ENCODE results near the gene APOE.
"Not testable (repeated sequence)": the region's sequence is repeated elsewhere in the genome, so short reads cannot be mapped to it uniquely, and the experiment has no call there.

APOE gene
- total RNA-seq, result 0.96 to 1.5 (median 1.4) reads per million in 3 donors

DNA sequence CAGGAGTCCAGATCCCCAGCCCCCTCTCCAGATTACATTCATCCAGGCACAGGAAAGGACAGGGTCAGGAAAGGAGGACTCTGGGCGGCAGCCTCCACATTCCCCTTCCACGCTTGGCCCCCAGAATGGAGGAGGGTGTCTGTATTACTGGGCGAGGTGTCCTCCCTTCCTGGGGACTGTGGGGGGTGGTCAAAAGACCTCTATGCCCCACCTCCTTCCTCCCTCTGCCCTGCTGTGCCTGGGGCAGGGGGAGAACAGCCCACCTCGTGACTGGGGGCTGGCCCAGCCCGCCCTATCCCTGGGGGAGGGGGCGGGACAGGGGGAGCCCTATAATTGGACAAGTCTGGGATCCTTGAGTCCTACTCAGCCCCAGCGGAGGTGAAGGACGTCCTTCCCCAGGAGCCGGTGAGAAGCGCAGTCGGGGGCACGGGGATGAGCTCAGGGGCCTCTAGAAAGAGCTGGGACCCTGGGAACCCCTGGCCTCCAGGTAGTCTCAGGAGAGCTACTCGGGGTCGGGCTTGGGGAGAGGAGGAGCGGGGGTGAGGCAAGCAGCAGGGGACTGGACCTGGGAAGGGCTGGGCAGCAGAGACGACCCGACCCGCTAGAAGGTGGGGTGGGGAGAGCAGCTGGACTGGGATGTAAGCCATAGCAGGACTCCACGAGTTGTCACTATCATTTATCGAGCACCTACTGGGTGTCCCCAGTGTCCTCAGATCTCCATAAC is at the start of gene APOE:
TSS of gene APOE (plus strand) at position 360 of the 724 bp plus-strand sequence. CDS start 829 bp downstream, outside the sequence.
- DNase-seq, result no peak
- Histone ChIP-seq H3K4me3 (ENCODE audit: insufficient read depth, low read depth, low read length, poor library complexity, severe bottlenecking) (no peak within 1 kb of the TSS), H3K27ac (ENCODE audit: insufficient read depth, low read length, poor library complexity, severe bottlenecking) (no peak within 1 kb of the TSS)

GRCh38 chr19:44856421-44857083 is 49.0 kb upstream of the APOE start:
- H3K4me3 ChIP-seq (ENCODE audit: insufficient read depth, low read depth, low read length, poor library complexity, severe bottlenecking), result no peak overlapping the region
- no peaks in the 10 kb centered on the region for H3K4me1 ChIP-seq (ENCODE audit: control insufficient read depth, insufficient read depth, low read length, poor library complexity, severe bottlenecking)
- no peaks in the 10 kb centered on the region for H3K36me3 ChIP-seq (ENCODE audit: control insufficient read depth, insufficient read depth, low read length)
- no peak for DNase-seq
- no peaks in the 10 kb centered on the region for H3K9me3 ChIP-seq (ENCODE audit: control insufficient read depth, low read length)
- H3K27me3 ChIP-seq (replicated peaks; ENCODE audit: control insufficient read depth, insufficient read depth, low read length, poor library complexity, severe bottlenecking), result no peaks in the 10 kb centered on the region
- H3K27ac ChIP-seq (ENCODE audit: insufficient read depth, low read length, poor library complexity, severe bottlenecking), result no peak overlapping the region

More for the DNA sequence above, at the start of gene APOE:
- Histone ChIP-seq H3K4me1 (ENCODE audit: control insufficient read depth, insufficient read depth, low read length, poor library complexity, severe bottlenecking) (no peaks in the 10 kb centered on the region), H3K27me3 (replicated peaks; ENCODE audit: control insufficient read depth, insufficient read depth, low read length, poor library complexity, severe bottlenecking) (peaks cover 15% of the 10 kb centered on the region), H3K36me3 (ENCODE audit: control insufficient read depth, insufficient read depth, low read length) (peaks cover 14% of the 10 kb centered on the region), H3K9me3 (ENCODE audit: control insufficient read depth, low read length) (no peaks in the 10 kb centered on the region)

GRCh38 chr19:44857837-44858236 is 47.8 kb upstream of the APOE start:
- Histone ChIP-seq H3K27me3 (replicated peaks; ENCODE audit: control insufficient read depth, insufficient read depth, low read length, poor library complexity, severe bottlenecking) (no peaks in the 10 kb centered on the region), H3K36me3 (ENCODE audit: control insufficient read depth, insufficient read depth, low read length) (no peaks in the 10 kb centered on the region), H3K27ac (ENCODE audit: insufficient read depth, low read length, poor library complexity, severe bottlenecking) (no peak overlapping the region), H3K4me1 (ENCODE audit: control insufficient read depth, insufficient read depth, low read length, poor library complexity, severe bottlenecking) (no peaks in the 10 kb centered on the region), H3K4me3 (ENCODE audit: insufficient read depth, low read depth, low read length, poor library complexity, severe bottlenecking) (no peak overlapping the region), H3K9me3 (ENCODE audit: control insufficient read depth, low read length) (no peaks in the 10 kb centered on the region)
- DNase-seq, result no peak

- not testable (repeated sequence) for DNase-seq; H3K9me3 ChIP-seq (ENCODE audit: control insufficient read depth, low read length); H3K4me3 ChIP-seq (ENCODE audit: insufficient read depth, low read depth, low read length, poor library complexity, severe bottlenecking)
Measured at GRCh38 chr19:44861576-44861975, 44.0 kb upstream of the APOE start.

DNA sequence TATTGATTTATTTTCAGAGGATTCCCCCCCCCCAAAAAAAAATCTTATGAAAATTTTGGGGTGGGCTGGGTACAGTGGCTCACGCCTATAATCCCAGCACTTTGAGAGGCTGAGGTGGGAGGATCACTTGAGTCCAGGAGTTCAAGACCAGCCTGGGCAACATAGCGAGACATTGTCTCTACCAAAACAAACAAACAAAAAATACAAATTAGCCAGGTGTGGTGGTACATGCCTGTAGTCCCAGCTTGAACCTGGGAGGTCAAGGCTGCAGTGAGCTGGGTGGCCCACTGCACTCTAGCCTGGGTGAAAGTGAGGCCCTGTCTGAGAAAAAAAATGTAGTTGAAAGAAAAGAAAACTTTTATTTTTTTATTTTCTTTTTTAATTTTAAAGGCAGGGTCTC is 41.6 kb upstream of the APOE start:
- no peaks in the 10 kb centered on the region for H3K27me3 ChIP-seq (replicated peaks; ENCODE audit: control insufficient read depth, insufficient read depth, low read length, poor library complexity, severe bottlenecking)

More at GRCh38 chr19:44861576-44861975, 44.0 kb upstream of the APOE start:
- not testable (repeated sequence) for H3K36me3 ChIP-seq (ENCODE audit: control insufficient read depth, insufficient read depth, low read length); H3K27ac ChIP-seq (ENCODE audit: insufficient read depth, low read length, poor library complexity, severe bottlenecking); H3K27me3 ChIP-seq (replicated peaks; ENCODE audit: control insufficient read depth, insufficient read depth, low read length, poor library complexity, severe bottlenecking); H3K4me1 ChIP-seq (ENCODE audit: control insufficient read depth, insufficient read depth, low read length, poor library complexity, severe bottlenecking)

DNA sequence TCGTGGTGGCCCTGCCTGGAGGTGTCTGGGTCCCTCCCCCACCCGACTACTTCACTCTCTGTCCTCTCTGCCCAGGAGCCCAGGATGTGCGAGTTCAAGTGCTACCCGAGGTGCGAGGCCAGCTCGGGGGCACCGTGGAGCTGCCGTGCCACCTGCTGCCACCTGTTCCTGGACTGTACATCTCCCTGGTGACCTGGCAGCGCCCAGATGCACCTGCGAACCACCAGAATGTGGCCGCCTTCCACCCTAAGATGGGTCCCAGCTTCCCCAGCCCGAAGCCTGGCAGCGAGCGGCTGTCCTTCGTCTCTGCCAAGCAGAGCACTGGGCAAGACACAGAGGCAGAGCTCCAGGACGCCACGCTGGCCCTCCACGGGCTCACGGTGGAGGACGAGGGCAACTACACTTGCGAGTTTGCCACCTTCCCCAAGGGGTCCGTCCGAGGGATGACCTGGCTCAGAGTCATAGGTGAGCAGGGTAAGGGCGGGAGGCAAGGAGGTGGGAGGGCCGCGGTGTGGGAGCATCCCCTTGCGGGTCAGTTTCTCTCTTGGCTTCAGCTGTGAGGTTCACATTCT is 40.3 kb upstream of the APOE start:
- no peaks in the 10 kb centered on the region for H3K9me3 ChIP-seq (ENCODE audit: control insufficient read depth, low read length)
- H3K27me3 ChIP-seq (replicated peaks; ENCODE audit: control insufficient read depth, insufficient read depth, low read length, poor library complexity, severe bottlenecking), result no peaks in the 10 kb centered on the region
- no peak for DNase-seq
- no peaks in the 10 kb centered on the region for H3K36me3 ChIP-seq (ENCODE audit: control insufficient read depth, insufficient read depth, low read length)
- no peak overlapping the region for H3K4me3 ChIP-seq (ENCODE audit: insufficient read depth, low read depth, low read length, poor library complexity, severe bottlenecking)
- no peaks in the 10 kb centered on the region for H3K4me1 ChIP-seq (ENCODE audit: control insufficient read depth, insufficient read depth, low read length, poor library complexity, severe bottlenecking)
- no peak overlapping the region for H3K27ac ChIP-seq (ENCODE audit: insufficient read depth, low read length, poor library complexity, severe bottlenecking)

More for the DNA sequence above, 41.6 kb upstream of the APOE start:
- no peak overlapping the region for H3K4me3 ChIP-seq (ENCODE audit: insufficient read depth, low read depth, low read length, poor library complexity, severe bottlenecking)
- DNase-seq, result no peak
- no peaks in the 10 kb centered on the region for H3K9me3 ChIP-seq (ENCODE audit: control insufficient read depth, low read length)
- H3K4me1 ChIP-seq (ENCODE audit: control insufficient read depth, insufficient read depth, low read length, poor library complexity, severe bottlenecking), result no peaks in the 10 kb centered on the region
- H3K27ac ChIP-seq (ENCODE audit: insufficient read depth, low read length, poor library complexity, severe bottlenecking), result no peak overlapping the region
- no peaks in the 10 kb centered on the region for H3K36me3 ChIP-seq (ENCODE audit: control insufficient read depth, insufficient read depth, low read length)

DNA sequence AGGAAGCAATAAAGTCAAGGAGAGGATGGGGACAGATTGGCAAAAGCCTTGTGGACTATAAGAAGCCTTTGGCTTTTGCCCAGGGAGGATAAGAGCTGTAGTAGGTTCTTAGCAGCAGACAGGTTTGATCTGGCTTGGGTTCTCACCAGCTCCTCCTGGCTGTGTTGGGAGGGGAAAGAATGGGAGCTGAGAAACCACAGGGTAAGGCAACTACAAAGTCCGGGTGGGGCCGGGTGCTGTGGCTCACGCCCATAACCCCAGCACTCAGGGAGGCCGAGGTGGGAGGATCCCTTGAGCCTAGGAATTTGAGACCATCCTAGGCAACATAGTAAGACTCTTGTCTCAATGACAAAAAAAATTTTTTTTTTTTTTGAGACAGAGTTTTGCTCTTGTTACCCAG is 38.9 kb upstream of the APOE start:
- no peaks in the 10 kb centered on the region for H3K9me3 ChIP-seq (ENCODE audit: control insufficient read depth, low read length)
- no peaks in the 10 kb centered on the region for H3K27me3 ChIP-seq (replicated peaks; ENCODE audit: control insufficient read depth, insufficient read depth, low read length, poor library complexity, severe bottlenecking)
- no peaks in the 10 kb centered on the region for H3K36me3 ChIP-seq (ENCODE audit: control insufficient read depth, insufficient read depth, low read length)
- no peak for DNase-seq
- H3K4me1 ChIP-seq (ENCODE audit: control insufficient read depth, insufficient read depth, low read length, poor library complexity, severe bottlenecking), result no peaks in the 10 kb centered on the region
- no peak overlapping the region for H3K27ac ChIP-seq (ENCODE audit: insufficient read depth, low read length, poor library complexity, severe bottlenecking)
- H3K4me3 ChIP-seq (ENCODE audit: insufficient read depth, low read depth, low read length, poor library complexity, severe bottlenecking), result no peak overlapping the region

GRCh38 chr19:44867578-44867977 is 38.0 kb upstream of the APOE start:
- DNase-seq, result no peak
- no peaks in the 10 kb centered on the region for H3K36me3 ChIP-seq (ENCODE audit: control insufficient read depth, insufficient read depth, low read length)
- H3K27ac ChIP-seq (ENCODE audit: insufficient read depth, low read length, poor library complexity, severe bottlenecking), result no peak overlapping the region

GRCh38 chr19:44869733-44870470 is 35.7 kb upstream of the APOE start:
- Histone ChIP-seq H3K4me1 (ENCODE audit: control insufficient read depth, insufficient read depth, low read length, poor library complexity, severe bottlenecking) (no peaks in the 10 kb centered on the region), H3K36me3 (ENCODE audit: control insufficient read depth, insufficient read depth, low read length) (no peaks in the 10 kb centered on the region), H3K9me3 (ENCODE audit: control insufficient read depth, low read length) (no peaks in the 10 kb centered on the region), H3K27me3 (replicated peaks; ENCODE audit: control insufficient read depth, insufficient read depth, low read length, poor library complexity, severe bottlenecking) (no peaks in the 10 kb centered on the region), H3K4me3 (ENCODE audit: insufficient read depth, low read depth, low read length, poor library complexity, severe bottlenecking) (no peak overlapping the region), H3K27ac (ENCODE audit: insufficient read depth, low read length, poor library complexity, severe bottlenecking) (no peak overlapping the region)
- DNase-seq, result no peak

More at GRCh38 chr19:44867578-44867977, 38.0 kb upstream of the APOE start:
- H3K4me1 ChIP-seq (ENCODE audit: control insufficient read depth, insufficient read depth, low read length, poor library complexity, severe bottlenecking), result no peaks in the 10 kb centered on the region
- no peak overlapping the region for H3K4me3 ChIP-seq (ENCODE audit: insufficient read depth, low read depth, low read length, poor library complexity, severe bottlenecking)
- no peaks in the 10 kb centered on the region for H3K27me3 ChIP-seq (replicated peaks; ENCODE audit: control insufficient read depth, insufficient read depth, low read length, poor library complexity, severe bottlenecking)
- H3K9me3 ChIP-seq (ENCODE audit: control insufficient read depth, low read length), result no peaks in the 10 kb centered on the region

Data from effector memory CD4-positive, alpha-beta T cell (primary cell).